Measurements from ENCODE around the gene CILP. TPM values are rescaled to one million over a fixed set of nuclear protein-coding genes. Genes with fewer than 3 reads are reported as not detected.

The CILP gene
- total RNA-seq, 2 experiments from 2014 or later, result 0.06 TPM; not detected in 1

DNA sequence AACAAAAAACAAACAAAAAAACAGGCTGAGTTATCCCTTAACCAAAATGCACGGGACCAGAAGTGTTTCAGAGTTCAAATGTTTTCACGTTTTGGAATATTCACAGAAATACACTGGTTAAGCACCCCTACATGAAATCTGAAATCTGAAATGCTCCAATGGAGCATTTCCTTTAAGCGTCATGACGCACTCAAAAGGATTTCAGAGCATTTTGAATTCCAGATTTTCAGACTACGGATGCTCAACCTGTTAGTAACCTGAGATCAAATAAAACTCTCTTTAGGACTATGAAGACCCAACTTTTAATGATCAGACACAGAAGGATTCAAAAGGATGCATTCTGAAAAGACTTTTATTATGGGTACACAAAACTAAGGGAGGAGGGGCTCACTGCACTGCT, 35.8 kb downstream of the CILP start:
- no TSS peak for BruUV-seq (replicated peaks)
- peaks cover 17% of the 10 kb centered on the region; the same call in 1 of the 2 replicates for H3K79me2 ChIP-seq (ENCODE audit: insufficient read depth, low read depth, low read length)
- CTCF ChIA-PET (ENCODE audit: unreplicated experiment), result no interaction called here

DNA sequence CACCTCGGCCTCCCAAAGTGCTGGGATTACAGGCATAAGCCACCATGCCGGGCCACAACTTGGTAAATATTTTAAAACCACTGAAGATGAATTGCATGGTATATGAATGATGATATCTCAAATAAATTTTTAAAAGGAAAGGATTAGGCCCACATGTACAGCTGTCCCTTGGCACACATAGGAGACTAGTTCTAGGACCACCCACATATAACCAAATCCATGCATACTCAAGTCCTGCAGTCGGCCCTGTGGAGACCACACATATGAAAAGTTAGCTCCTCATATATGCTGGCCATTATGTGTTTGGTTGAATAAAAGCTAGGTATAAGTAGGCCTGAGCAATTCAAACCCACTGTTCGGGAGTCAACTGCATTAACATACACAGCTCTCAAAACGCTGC, 36.8 kb downstream of the CILP start:
- CTCF ChIA-PET (ENCODE audit: unreplicated experiment), result no interaction called here

More for the DNA sequence above, 35.8 kb downstream of the CILP start:
- intact Hi-C loops (cut with micrococcal nuclease; ENCODE audit: unreplicated experiment), result no loop called here
- Histone ChIP-seq H4K20me1 (ENCODE audit: insufficient read depth, low read length) (no peaks in the 10 kb centered on the region), H3K36me3 (ENCODE audit: insufficient read depth, low read length) (peaks cover 92% of the 10 kb centered on the region), H3K9me3 (ENCODE audit: low read length) (no peaks in the 10 kb centered on the region), H3K4me3 (ENCODE audit: low read depth, low read length, poor library complexity, severe bottlenecking) (no peak overlapping the region), H3K27ac (ENCODE audit: low read depth, low read length, poor library complexity, severe bottlenecking) (no peak overlapping the region), H3K4me1 (ENCODE audit: insufficient read depth, low read length, poor library complexity, severe bottlenecking) (no peaks in the 10 kb centered on the region), H3K9me2 (ENCODE audit: insufficient read depth, low read length) (no peaks in the 10 kb centered on the region), H3K4me2 (ENCODE audit: low read length) (no peak overlapping the region), H2AFZ (ENCODE audit: low read length) (no peak overlapping the region)
- TF ChIP-seq, protein P1, sequence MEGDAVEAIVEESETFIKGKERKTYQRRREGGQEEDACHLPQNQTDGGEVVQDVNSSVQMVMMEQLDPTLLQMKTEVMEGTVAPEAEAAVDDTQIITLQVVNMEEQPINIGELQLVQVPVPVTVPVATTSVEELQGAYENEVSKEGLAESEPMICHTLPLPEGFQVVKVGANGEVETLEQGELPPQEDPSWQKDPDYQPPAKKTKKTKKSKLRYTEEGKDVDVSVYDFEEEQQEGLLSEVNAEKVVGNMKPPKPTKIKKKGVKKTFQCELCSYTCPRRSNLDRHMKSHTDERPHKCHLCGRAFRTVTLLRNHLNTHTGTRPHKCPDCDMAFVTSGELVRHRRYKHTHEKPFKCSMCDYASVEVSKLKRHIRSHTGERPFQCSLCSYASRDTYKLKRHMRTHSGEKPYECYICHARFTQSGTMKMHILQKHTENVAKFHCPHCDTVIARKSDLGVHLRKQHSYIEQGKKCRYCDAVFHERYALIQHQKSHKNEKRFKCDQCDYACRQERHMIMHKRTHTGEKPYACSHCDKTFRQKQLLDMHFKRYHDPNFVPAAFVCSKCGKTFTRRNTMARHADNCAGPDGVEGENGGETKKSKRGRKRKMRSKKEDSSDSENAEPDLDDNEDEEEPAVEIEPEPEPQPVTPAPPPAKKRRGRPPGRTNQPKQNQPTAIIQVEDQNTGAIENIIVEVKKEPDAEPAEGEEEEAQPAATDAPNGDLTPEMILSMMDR (conservative IDR thresholded peaks at IDR 0.05; ENCODE audit: low read length), result no peak
- no peak for TF ChIP-seq EZH2phosphoT487 (IDR thresholded peaks at IDR 0.05; ENCODE audit: borderline replicate concordance, low read depth, low read length)
- no peak for DNase-seq (ENCODE audit: low spot score)
- POLR2A ChIA-PET, result no interaction called here

DNA sequence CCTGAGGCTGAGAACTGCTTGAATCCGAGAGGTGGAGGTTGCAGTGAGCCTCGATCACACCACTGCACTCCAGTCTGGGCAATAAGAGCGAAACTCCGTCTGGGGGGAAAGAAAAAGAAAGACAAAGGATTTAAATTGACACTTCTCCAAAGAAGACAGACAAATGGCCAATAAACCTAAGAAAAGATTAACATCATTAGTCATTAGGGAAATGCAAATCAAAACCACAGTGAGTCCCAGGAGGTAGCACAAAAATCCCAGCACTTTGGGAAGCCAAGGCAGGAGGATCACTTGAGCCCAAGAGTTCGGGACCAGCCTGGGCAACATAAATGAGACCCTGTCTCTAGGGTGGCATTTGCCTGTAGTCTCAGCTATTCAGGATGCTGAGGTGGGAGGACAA, 38.7 kb downstream of the CILP start:
- H3K79me2 ChIP-seq (ENCODE audit: insufficient read depth, low read depth, low read length), result no peaks in the 10 kb centered on the region
- H3K36me3 ChIP-seq (ENCODE audit: insufficient read depth, low read length), result peaks cover 82% of the 10 kb centered on the region
- intact Hi-C loops (cut with micrococcal nuclease; ENCODE audit: unreplicated experiment), result no loop called here
- CTCF ChIA-PET (ENCODE audit: unreplicated experiment), result no interaction called here
- no peak overlapping the region for H3K4me3 ChIP-seq (ENCODE audit: low read depth, low read length, poor library complexity, severe bottlenecking)
- no peaks in the 10 kb centered on the region for H3K9me2 ChIP-seq (ENCODE audit: insufficient read depth, low read length)
- POLR2A ChIA-PET, result interaction anchor here (0.7 kb wide), 1 partner anchor 33 kb away, joined by 7 read pairs; no protein-coding TSS in a partner anchor
- BruUV-seq (replicated peaks), result no TSS peak
- no peak overlapping the region for H2AFZ ChIP-seq (ENCODE audit: low read length)
- H3K4me2 ChIP-seq (ENCODE audit: low read length), result no peak overlapping the region
- no peaks in the 10 kb centered on the region for H3K9me3 ChIP-seq (ENCODE audit: low read length)
- no peaks in the 10 kb centered on the region for H3K4me1 ChIP-seq (ENCODE audit: insufficient read depth, low read length, poor library complexity, severe bottlenecking)
- H4K20me1 ChIP-seq (ENCODE audit: insufficient read depth, low read length), result no peaks in the 10 kb centered on the region
- DNase-seq (ENCODE audit: low spot score), result no peak
- TF ChIP-seq EZH2phosphoT487 (IDR thresholded peaks at IDR 0.05; ENCODE audit: borderline replicate concordance, low read depth, low read length), result no peak
- TF ChIP-seq, protein P1 (conservative IDR thresholded peaks at IDR 0.05; ENCODE audit: low read length), result no peak
- H3K27ac ChIP-seq (ENCODE audit: low read depth, low read length, poor library complexity, severe bottlenecking), result no peak overlapping the region

More for the DNA sequence above, 36.8 kb downstream of the CILP start:
- H4K20me1 ChIP-seq (ENCODE audit: insufficient read depth, low read length), result no peaks in the 10 kb centered on the region
- H3K4me1 ChIP-seq (ENCODE audit: insufficient read depth, low read length, poor library complexity, severe bottlenecking), result no peaks in the 10 kb centered on the region
- H3K9me2 ChIP-seq (ENCODE audit: insufficient read depth, low read length), result no peaks in the 10 kb centered on the region
- POLR2A ChIA-PET, result interaction anchor here (0.6 to 0.7 kb wide), 2 partner anchors 11 kb away, joined by 3 read pairs; partner anchors contain the start of gene CLPX
- no peak overlapping the region for H3K27ac ChIP-seq (ENCODE audit: low read depth, low read length, poor library complexity, severe bottlenecking)
- no TSS peak for BruUV-seq (replicated peaks)
- H3K36me3 ChIP-seq (ENCODE audit: insufficient read depth, low read length), result peaks cover 92% of the 10 kb centered on the region
- intact Hi-C loops (cut with micrococcal nuclease; ENCODE audit: unreplicated experiment), result no loop called here
- no peaks in the 10 kb centered on the region for H3K9me3 ChIP-seq (ENCODE audit: low read length)
- no peak overlapping the region for H3K4me3 ChIP-seq (ENCODE audit: low read depth, low read length, poor library complexity, severe bottlenecking)
- H2AFZ ChIP-seq (ENCODE audit: low read length), result no peak overlapping the region
- TF ChIP-seq EZH2phosphoT487 (IDR thresholded peaks at IDR 0.05; ENCODE audit: borderline replicate concordance, low read depth, low read length), result no peak
- TF ChIP-seq, protein P1 (conservative IDR thresholded peaks at IDR 0.05; ENCODE audit: low read length), result no peak
- peaks cover 7% of the 10 kb centered on the region; the same call in 1 of the 2 replicates for H3K79me2 ChIP-seq (ENCODE audit: insufficient read depth, low read depth, low read length)
- H3K4me2 ChIP-seq (ENCODE audit: low read length), result no peak overlapping the region
- DNase-seq (ENCODE audit: low spot score), result no peak

Measured in OCI-LY7 (cell line).